MM.1S (cell line): ENCODE data around the gene OXT.
A peak's percentile ranks its signal among the peaks of the same experiment; 100 is the strongest.

Experiments
- DNase-seq: peaks from one replicate; pipeline ENCODE4 v3.0.0-alpha.2; 2015
- H2AFZ ChIP-seq: fragments of 300-600 bp; sonication (generic); 2 replicates; pipeline ENCODE4 v1.6.0; 2016; ENCODE audit warnings: antibody characterized with exemption, low read length
- H3F3A ChIP-seq: fragments of 300-600 bp; sonication (generic); 2 replicates; pipeline ENCODE4 v1.6.1; 2016; ENCODE audit warnings: mild to moderate bottlenecking, antibody characterized with exemption, low read length, moderate library complexity, mixed read lengths; ENCODE audit not compliant: insufficient read depth
- H3K27ac ChIP-seq: fragments of 300-600 bp; sonication (generic); 2 replicates; pipeline ENCODE4 v1.5.1; 2016; ENCODE audit warnings: mild to moderate bottlenecking, low read length
- H3K27me3 ChIP-seq: fragments of 300-600 bp; sonication (generic); replicated peaks from 2 replicates; pipeline ENCODE4 v1.6.0; 2016; ENCODE audit warnings: low read length; ENCODE audit not compliant: insufficient read depth
- H3K36me3 ChIP-seq: fragments of 300-600 bp; sonication (generic); replicated peaks from 2 replicates; pipeline ENCODE4 v1.6.1; 2016; ENCODE audit warnings: mild to moderate bottlenecking, low read length, mixed read lengths; ENCODE audit not compliant: insufficient read depth
- H3K4me1 ChIP-seq: fragments of 300-600 bp; sonication (generic); 2 replicates; pipeline ENCODE4 v1.6.1; 2016; ENCODE audit warnings: low read length, mixed read lengths
- H3K4me2 ChIP-seq: fragments of 300-600 bp; sonication (generic); 2 replicates; pipeline ENCODE4 v1.6.0; 2016; ENCODE audit warnings: low read depth, low read length
- H3K4me3 ChIP-seq: fragments of 300-600 bp; sonication (generic); 2 replicates; pipeline ENCODE4 v1.5.1; 2016; ENCODE audit warnings: low read length, mixed read lengths
- H3K79me2 ChIP-seq: fragments of 300-600 bp; sonication (generic); 2 replicates; pipeline ENCODE4 v1.6.1; 2016; ENCODE audit warnings: mixed run types, low read length, mixed read lengths
- H3K9ac ChIP-seq: fragments of 300-600 bp; sonication (generic); 2 replicates; pipeline ENCODE4 v1.6.1; 2016; ENCODE audit warnings: low read length, mixed read lengths
- H3K9me2 ChIP-seq: fragments of 300-600 bp; sonication (generic); replicated peaks from 2 replicates; pipeline ENCODE4 v1.6.1; 2016; ENCODE audit warnings: mild to moderate bottlenecking, low read length, mixed read lengths; ENCODE audit not compliant: insufficient read depth
- H3K9me3 ChIP-seq: fragments of 300-600 bp; sonication (generic); replicated peaks from 2 replicates; pipeline ENCODE4 v1.6.1; 2016; ENCODE audit warnings: mild to moderate bottlenecking, low read length, mixed read lengths; ENCODE audit not compliant: insufficient read depth
- H4K20me1 ChIP-seq: fragments of 300-600 bp; sonication (generic); 2 replicates; pipeline ENCODE4 v1.6.1; 2016; ENCODE audit warnings: mild to moderate bottlenecking, low read length, moderate library complexity, mixed read lengths; ENCODE audit not compliant: insufficient read depth
- CTCF ChIP-seq: fragments of 300-600 bp; sonication (generic); IDR thresholded peaks from 2 replicates; pipeline ENCODE4 v1.5.1; 2016; ENCODE audit warnings: antibody characterized with exemption, low read length, mixed read lengths
- EZH2 ChIP-seq: fragments of 300-600 bp; sonication (generic); optimal IDR thresholded peaks from 2 replicates; pipeline ENCODE3; 2017; ENCODE audit warnings: low read depth, mild to moderate bottlenecking, antibody characterized with exemption, low read length, mixed read lengths
- EZH2phosphoT487 ChIP-seq: fragments of 300-600 bp; sonication (generic); IDR thresholded peaks from 2 replicates; pipeline ENCODE4 v1.6.1; 2018; ENCODE audit warnings: antibody characterized with exemption, low read length

Gene OXT

GRCh38 chr20:3067139-3068014 is 4.0 kb upstream of the OXT start:
- Histone ChIP-seq H4K20me1 (no peaks in the 10 kb centered on the region), H3K4me2 (no peak overlapping the region), H3K79me2 (no peaks in the 10 kb centered on the region), H3K4me3 (no peak overlapping the region), H3K9me3 (no peaks in the 10 kb centered on the region), H3K36me3 (no peaks in the 10 kb centered on the region), H2AFZ (no peak overlapping the region), H3K4me1 (no peaks in the 10 kb centered on the region), H3K27me3 (no peaks in the 10 kb centered on the region), H3F3A (no peaks in the 10 kb centered on the region), H3K9me2 (no peaks in the 10 kb centered on the region), H3K9ac (no peak overlapping the region), H3K27ac (no peak overlapping the region)
- TF ChIP-seq EZH2 (no peak), CTCF (no peak), EZH2phosphoT487 (no peak)
- no peak for DNase-seq

DNA sequence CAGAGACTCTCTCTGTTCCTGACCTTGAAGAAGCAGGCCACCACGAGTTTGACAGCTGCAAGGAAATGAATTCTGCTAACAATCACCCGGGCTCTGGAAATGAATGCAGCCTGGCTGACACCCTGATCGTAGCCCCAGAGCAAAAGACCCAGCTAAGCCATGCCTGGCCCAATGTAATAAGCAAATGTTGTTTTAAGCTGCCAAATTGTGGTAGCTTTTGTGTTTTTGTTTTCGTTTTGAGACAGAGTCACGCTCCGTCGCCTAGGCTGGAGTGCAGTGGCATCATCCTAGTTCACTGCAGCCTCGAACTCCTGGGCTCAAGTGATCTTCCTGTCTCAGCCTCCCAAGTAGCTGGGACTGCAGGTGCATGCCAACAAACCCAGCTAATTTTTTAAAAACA is 3.3 kb upstream of the OXT start:
- no peak for DNase-seq

DNA sequence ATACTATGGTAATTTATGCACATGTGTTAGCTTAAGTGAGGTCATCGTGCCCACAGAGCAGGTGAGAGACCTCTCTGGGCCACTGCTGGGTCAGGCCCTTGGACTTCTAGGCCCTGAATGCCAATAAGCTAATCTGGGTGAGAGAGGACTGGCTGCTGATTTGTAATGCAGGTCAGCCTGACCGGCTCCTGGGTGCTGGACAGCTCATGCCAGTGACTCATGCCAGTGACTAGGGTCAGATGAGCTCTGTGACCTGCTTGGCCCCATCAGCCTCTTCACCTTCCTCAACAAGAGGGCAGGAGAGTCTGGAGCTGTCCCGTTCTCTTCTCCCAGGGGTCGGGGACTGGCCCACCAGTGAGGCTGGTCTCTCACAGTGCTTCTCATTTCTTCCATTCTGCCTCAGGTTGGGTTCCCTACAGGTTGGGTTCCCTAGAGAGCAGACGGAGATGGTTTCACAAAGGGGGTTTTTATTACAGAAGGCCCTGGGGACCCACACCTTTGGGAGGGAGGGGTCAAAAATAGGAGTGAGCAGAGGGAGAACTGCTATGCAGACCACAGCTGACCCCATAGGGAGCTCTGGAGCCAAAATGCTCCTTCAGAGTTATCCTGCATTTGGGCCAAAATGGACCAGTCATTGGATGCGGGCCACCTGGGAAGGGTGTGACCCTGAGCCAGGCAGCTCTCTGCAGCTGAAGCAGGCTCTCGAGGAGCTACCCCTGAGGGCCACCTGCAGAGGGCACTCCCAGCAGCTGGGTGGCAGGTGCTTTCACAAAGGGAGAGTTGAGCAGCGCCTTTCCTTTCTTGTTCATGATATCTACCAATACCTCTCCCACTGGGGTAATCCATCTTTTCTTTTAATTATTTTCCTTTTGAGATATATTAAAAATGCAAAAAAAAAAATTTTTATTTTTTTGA is 2.2 kb upstream of the OXT start:
- H3K4me3 ChIP-seq = no peak overlapping the region
- H3K9me2 ChIP-seq = no peaks in the 10 kb centered on the region
- H3K9ac ChIP-seq = no peak overlapping the region
- no peaks in the 10 kb centered on the region for H3K9me3 ChIP-seq
- H3K36me3 ChIP-seq = no peaks in the 10 kb centered on the region
- no peaks in the 10 kb centered on the region for H3K79me2 ChIP-seq
- no peaks in the 10 kb centered on the region for H3K4me1 ChIP-seq
- H3K27ac ChIP-seq = no peak overlapping the region
- H3K27me3 ChIP-seq = no peaks in the 10 kb centered on the region
- peak; percentile 28 for DNase-seq
- H4K20me1 ChIP-seq = no peaks in the 10 kb centered on the region
- TF ChIP-seq EZH2 (no peak), CTCF (peak; percentile 24)
- no peak overlapping the region for H2AFZ ChIP-seq
- no peak overlapping the region for H3K4me2 ChIP-seq
- no peaks in the 10 kb centered on the region for H3F3A ChIP-seq

More for the DNA sequence above, 3.3 kb upstream of the OXT start:
- H3K79me2 ChIP-seq = no peaks in the 10 kb centered on the region
- H3K9me3 ChIP-seq = no peaks in the 10 kb centered on the region
- no peaks in the 10 kb centered on the region for H3K4me1 ChIP-seq
- no peaks in the 10 kb centered on the region for H3K27me3 ChIP-seq
- no peak for TF ChIP-seq CTCF
- no peak for TF ChIP-seq EZH2phosphoT487
- no peak for TF ChIP-seq EZH2
- H3K4me3 ChIP-seq = no peak overlapping the region
- no peaks in the 10 kb centered on the region for H3F3A ChIP-seq
- H4K20me1 ChIP-seq = no peaks in the 10 kb centered on the region
- no peak overlapping the region for H3K9ac ChIP-seq
- H3K9me2 ChIP-seq = no peaks in the 10 kb centered on the region
- no peak overlapping the region for H3K4me2 ChIP-seq
- H2AFZ ChIP-seq = no peak overlapping the region
- H3K36me3 ChIP-seq = no peaks in the 10 kb centered on the region
- no peak overlapping the region for H3K27ac ChIP-seq
